ENCODE results near the gene RPRD1B. TPM values are rescaled to one million over a fixed set of nuclear protein-coding genes. Genes with fewer than 3 reads are reported as not detected.
"Not testable (repeated sequence)": the region's sequence is repeated elsewhere in the genome, so short reads cannot be mapped to it uniquely, and the experiment has no call there.

The RPRD1B gene
- total RNA-seq, 1 donor from 2014 or later = 30.5 TPM

- DNase-seq (ENCODE audit: low spot score) = no peak
Measured at GRCh38 chr20:38001173-38001875, 32.2 kb upstream of the RPRD1B start.

- DNase-seq (ENCODE audit: low spot score) = no peak
Measured at GRCh38 chr20:38001981-38002380, 31.6 kb upstream of the RPRD1B start.

- no peak for DNase-seq (ENCODE audit: low spot score)
Measured at GRCh38 chr20:38002422-38002821, 31.1 kb upstream of the RPRD1B start.

DNA sequence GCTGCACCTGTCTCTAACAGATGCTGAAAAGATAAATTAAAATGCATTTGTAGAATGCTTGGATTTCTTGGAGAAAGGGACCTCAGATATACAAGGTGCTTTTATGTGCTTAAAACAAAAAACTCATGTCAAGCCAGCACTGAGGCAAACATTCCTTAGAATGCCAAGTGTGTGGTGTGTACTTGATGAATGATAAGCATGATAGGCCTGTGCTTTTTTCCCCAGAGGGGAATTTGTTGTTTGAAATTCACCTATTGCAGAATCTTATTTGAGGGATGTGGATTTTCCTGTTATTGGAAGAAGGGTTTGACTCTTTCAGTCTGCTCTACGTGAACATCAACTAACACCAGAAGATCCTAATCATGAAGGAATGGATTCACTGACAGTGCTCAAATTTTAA lies 29.1 kb upstream of the RPRD1B start:
- no peak for DNase-seq (ENCODE audit: low spot score)

- DNase-seq (ENCODE audit: low spot score) = no peak
Measured at GRCh38 chr20:38005903-38006302, 27.6 kb upstream of the RPRD1B start.

- DNase-seq (ENCODE audit: low spot score) = no peak
Measured at GRCh38 chr20:38007526-38007925, 26.0 kb upstream of the RPRD1B start.

- no peak for DNase-seq (ENCODE audit: low spot score)
Measured at GRCh38 chr20:38008233-38008944, 25.2 kb upstream of the RPRD1B start.

GRCh38 chr20:38009416-38009815 lies 24.1 kb upstream of the RPRD1B start:
- not testable (repeated sequence) for DNase-seq (ENCODE audit: low spot score)

GRCh38 chr20:38011696-38012095 lies 21.9 kb upstream of the RPRD1B start:
- no peak for DNase-seq (ENCODE audit: low spot score)

DNA sequence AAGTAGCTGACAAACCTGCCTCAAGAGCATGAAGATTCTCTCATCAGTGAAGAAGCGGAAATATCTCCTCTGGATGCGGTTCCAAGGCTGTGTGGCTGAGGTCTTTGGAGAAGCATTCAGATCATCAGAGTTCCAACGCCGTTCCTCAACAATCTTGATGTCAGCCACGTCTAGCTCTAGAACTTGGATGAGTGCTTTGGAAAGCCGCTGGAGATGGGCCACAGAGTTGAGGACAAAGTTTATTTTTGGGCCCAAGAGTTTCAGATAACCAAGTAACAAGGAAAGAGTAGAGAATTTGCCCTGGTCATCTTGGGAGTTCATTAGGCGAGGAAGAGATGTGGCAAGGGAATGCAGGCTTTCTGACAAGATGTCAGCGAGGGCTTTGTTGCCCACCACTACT lies 21.2 kb upstream of the RPRD1B start:
- DNase-seq (ENCODE audit: low spot score) = no peak

GRCh38 chr20:38013887-38014286 lies 19.7 kb upstream of the RPRD1B start:
- no peak for DNase-seq (ENCODE audit: low spot score)

DNA sequence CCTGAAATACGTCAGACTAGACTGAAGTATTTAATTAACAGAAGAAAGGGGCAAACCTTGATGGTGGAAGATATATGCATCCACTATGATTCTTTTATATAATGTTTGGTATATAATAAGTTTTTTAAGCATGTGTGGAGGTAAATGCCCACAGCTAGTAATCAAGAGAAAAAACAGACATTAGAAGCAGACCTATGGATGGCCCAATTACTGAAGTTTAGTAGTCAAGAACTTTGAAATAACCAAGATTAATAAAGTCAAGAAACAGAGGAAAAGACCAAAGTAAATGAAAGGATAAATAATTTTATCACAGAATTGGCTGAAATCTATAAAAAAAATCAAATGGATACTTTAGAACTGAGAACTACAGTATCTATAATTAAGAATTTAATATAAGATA lies 15.6 kb upstream of the RPRD1B start:
- DNase-seq (ENCODE audit: low spot score) = no peak

- DNase-seq (ENCODE audit: low spot score) = no peak
Measured at GRCh38 chr20:38018385-38018784, 15.2 kb upstream of the RPRD1B start.

DNA sequence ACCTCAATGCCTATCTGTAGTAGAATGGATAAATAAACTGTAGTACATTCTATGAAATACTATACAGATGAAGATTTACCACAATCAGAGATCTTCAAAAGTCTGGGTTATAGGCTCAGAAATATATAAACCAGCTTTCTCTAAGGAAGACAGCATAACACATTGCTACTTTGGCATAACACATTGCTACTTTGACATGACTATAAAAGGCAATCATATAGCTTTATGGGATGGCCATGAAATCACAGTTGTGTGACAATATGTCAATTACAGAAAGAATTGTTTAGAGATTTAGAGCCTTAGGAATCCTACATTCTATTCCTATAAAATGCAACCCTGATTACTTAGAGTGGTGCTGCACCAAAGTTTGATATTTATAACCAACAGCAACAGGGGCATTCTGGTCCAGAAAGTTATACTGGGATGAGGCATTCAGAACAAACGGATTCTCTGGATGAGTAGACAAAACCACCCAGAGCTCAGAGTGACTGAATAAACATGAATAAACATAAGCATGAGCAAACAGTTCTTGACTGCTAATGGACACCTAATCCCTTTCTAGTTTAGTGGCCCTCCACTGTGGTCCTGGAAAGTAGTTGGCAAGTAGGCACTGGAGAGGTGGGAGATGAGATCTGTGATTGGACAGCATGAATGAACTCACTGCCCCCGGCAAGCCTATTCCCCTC lies 12.3 kb upstream of the RPRD1B start:
- DNase-seq (ENCODE audit: low spot score) = no peak

DNA sequence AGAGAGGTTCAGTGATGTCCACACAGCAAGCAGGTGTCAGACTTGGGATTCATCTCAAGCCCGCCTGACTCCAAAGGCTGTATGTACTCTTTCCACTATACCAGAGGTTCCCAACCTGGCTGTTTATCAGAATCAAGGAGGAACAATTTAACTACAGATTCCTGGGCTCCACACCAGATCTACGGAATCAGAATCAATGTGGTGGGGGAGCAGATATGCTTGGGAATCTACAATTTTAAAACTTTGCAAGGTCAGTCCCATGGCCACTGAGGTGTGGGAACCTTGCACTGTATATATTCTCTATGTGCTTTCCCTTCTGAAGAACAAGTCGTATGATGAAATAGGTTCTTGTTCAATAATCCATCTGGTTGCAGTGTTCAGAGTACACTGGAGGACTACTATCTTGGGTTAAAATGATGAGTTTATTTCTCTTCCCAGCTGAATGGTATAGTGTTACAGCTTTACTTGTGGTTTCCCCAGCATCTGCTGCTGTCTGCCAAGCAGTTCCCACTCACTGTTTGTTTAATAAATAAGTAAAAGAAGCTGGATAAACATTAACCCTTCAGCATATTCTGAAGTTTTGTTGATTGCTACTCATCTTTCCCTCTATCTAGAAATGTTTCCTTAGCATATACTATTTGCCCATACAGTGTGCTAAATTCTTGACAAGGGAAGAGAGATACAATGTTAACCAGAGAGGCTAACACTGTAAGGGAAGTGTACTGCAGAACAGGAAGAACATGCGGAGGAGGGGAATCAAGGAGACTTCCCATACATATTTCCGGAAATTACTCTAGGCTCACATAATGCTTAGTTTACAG lies 10.2 kb upstream of the RPRD1B start:
- DNase-seq (ENCODE audit: low spot score) = no peak

DNA sequence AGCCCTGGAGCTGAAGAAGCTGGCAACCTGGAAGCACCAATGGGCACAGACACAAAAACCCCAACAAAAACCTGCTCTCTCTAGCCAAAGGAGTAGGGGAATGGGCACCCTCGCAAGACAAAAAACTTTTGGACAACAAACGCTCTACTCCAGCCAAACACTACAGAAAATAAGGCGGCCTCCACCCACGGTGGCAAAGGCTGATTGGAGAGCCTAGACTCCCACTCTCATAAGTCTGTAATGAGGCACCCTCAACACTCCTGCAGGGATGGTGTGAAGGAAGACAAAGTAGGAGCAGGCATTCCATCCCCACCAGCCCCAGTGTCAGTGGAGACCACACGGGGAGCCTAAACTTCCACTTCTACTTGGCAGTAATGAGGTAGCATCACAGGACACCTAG lies 9.1 kb upstream of the RPRD1B start:
- no peak for DNase-seq (ENCODE audit: low spot score)

DNA sequence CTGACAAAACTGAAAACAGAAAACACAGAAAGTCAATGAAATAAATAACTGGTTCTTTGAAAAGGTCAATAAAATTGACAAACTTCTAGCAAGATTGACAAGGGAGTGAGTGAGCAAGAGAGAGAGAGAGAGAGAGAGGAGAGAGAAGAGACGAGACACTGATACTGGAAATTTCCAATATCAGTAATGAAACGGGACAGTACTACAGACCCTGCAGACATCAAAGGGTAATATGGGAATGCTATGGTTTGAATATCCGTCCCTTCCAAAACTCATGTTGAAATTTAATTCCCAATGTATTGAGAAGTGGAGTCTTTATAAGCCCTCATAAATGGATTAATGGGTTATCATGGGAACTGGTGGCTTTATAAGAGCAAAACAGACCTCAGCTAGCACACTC lies 4.1 kb upstream of the RPRD1B start:
- DNase-seq (ENCODE audit: low spot score) = no peak

DNA sequence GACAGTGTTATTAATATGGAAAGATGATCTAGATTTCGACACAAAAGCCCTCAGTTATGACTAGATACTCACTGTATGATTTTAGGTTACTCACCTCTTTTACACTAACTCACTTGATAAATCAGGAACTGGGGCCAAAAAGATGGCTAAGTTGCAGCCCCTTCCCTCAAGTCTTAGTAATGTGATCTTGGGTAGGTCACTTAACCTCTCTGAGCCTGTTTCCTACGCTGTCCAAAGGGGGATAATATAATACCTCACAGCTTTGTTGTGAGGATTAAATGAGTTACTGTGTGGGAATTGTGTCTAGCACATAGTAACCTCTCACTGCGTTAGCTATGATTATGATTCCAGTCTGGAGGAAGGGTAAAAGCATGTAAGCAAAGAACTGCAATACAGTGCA lies 1.6 kb upstream of the RPRD1B start:
- DNase-seq (ENCODE audit: low spot score) = no peak

- DNase-seq (ENCODE audit: low spot score) = no peak
Measured at GRCh38 chr20:38032585-38033329, 789 bp upstream of the RPRD1B start.

DNA sequence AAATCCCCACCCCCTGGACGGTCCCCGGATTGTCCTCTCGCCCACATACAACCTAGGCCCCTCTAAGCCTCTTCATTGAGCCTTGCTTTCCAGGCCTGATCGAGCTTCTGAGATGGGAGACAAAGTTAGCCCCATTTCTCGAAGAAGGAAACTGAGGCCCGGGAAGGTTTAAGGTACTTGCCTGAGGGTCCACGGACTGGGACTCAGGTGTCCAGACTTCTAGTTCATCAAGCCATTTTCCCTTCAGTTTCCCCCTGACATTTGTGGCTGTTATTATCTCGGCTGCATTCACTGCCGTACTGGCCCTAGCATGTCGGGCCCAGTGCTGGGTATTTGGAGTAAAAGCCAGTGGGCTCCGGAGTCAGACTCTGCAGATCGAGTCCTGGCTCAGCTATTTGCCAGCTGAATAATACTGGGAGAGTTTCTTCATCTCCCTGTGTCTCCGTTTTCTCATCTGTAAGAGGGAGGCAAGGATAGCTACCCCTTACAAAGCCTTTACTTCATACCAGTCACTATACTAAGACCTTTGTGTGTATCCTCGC lies 633 bp downstream of the RPRD1B start:
- no peak for DNase-seq (ENCODE audit: low spot score)

- DNase-seq (ENCODE audit: low spot score) = no peak
Measured at GRCh38 chr20:38034961-38035360, 1.4 kb downstream of the RPRD1B start.

Measured in mucosa of gallbladder (tissue), 1 donor.